ENCODE measurements around the gene NDUFS5. TPM values are rescaled to one million over a fixed set of nuclear protein-coding genes. Genes with fewer than 3 reads are reported as not detected.

NDUFS5 gene
- total RNA-seq, 1 donor from 2014 or later, result 360 TPM

DNA sequence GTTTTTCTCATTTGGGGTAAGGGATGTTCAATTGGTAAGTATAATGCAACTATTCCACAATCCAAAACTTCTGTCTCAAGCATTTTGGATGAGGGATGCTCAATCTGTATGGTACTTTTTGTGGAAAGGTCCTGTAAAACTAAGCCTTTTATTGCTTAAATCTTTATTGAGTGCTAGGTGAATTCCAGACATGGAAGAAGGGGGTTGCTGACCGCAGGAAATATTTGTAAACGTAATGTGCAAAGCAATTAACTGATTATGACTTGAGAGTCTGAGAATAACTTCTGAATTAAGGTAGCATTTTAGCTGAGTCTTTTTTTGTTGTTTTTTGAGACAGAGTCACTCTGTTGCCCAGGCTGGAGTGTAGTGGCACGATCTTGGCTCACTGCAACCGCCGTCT is 32.0 kb upstream of the NDUFS5 start:
- FAIRE-seq (no peak), DNase-seq (ENCODE audit: low read depth) (no peak)
- Histone ChIP-seq H3K4me3 (ENCODE audit: insufficient read depth, low read depth, low read length) (no peak overlapping the region), H2AFZ (ENCODE audit: low read depth, low read length) (no peak overlapping the region), H3K27me3 (ENCODE audit: insufficient read depth, low read length) (no peaks in the 10 kb centered on the region), H3K79me2 (ENCODE audit: insufficient read depth, low read length) (peaks cover 82% of the 10 kb centered on the region), H3K27ac (ENCODE audit: low read depth, low read length) (no peak overlapping the region), H3K9me3 (ENCODE audit: insufficient read depth, low read depth, low read length) (no peaks in the 10 kb centered on the region), H3K4me1 (ENCODE audit: insufficient read depth, low read length) (peaks cover 32% of the 10 kb centered on the region), H3K4me2 (ENCODE audit: low read length) (peak overlapping the region; percentile 17), H3K36me3 (ENCODE audit: insufficient read depth, low read length) (peaks cover 31% of the 10 kb centered on the region), H4K20me1 (ENCODE audit: insufficient read depth, low read length) (peaks cover 76% of the 10 kb centered on the region), H3K9ac (ENCODE audit: low read length) (no peak overlapping the region)
- no peak for TF ChIP-seq EZH2 (IDR thresholded peaks at IDR 0.05; ENCODE audit: insufficient read depth, low read length)
- TF ChIP-seq, protein P1, sequence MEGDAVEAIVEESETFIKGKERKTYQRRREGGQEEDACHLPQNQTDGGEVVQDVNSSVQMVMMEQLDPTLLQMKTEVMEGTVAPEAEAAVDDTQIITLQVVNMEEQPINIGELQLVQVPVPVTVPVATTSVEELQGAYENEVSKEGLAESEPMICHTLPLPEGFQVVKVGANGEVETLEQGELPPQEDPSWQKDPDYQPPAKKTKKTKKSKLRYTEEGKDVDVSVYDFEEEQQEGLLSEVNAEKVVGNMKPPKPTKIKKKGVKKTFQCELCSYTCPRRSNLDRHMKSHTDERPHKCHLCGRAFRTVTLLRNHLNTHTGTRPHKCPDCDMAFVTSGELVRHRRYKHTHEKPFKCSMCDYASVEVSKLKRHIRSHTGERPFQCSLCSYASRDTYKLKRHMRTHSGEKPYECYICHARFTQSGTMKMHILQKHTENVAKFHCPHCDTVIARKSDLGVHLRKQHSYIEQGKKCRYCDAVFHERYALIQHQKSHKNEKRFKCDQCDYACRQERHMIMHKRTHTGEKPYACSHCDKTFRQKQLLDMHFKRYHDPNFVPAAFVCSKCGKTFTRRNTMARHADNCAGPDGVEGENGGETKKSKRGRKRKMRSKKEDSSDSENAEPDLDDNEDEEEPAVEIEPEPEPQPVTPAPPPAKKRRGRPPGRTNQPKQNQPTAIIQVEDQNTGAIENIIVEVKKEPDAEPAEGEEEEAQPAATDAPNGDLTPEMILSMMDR (IDR thresholded peaks at IDR 0.05; ENCODE audit: insufficient read depth, low read depth, low read length), result no peak
- Mint-ChIP-seq H3K9me3 (ENCODE audit: unreplicated experiment) (no peaks in the 10 kb centered on the region), H3K27me3 (ENCODE audit: low read depth, unreplicated experiment) (no peaks in the 10 kb centered on the region), H3K36me3 (ENCODE audit: low read depth, unreplicated experiment) (peaks cover 12% of the 10 kb centered on the region), H3K27ac (ENCODE audit: unreplicated experiment) (no peak overlapping the region), H3K4me1 (ENCODE audit: low read depth, unreplicated experiment) (peaks cover 42% of the 10 kb centered on the region), H3K4me3 (ENCODE audit: unreplicated experiment) (peak overlapping the region; percentile 73)

DNA sequence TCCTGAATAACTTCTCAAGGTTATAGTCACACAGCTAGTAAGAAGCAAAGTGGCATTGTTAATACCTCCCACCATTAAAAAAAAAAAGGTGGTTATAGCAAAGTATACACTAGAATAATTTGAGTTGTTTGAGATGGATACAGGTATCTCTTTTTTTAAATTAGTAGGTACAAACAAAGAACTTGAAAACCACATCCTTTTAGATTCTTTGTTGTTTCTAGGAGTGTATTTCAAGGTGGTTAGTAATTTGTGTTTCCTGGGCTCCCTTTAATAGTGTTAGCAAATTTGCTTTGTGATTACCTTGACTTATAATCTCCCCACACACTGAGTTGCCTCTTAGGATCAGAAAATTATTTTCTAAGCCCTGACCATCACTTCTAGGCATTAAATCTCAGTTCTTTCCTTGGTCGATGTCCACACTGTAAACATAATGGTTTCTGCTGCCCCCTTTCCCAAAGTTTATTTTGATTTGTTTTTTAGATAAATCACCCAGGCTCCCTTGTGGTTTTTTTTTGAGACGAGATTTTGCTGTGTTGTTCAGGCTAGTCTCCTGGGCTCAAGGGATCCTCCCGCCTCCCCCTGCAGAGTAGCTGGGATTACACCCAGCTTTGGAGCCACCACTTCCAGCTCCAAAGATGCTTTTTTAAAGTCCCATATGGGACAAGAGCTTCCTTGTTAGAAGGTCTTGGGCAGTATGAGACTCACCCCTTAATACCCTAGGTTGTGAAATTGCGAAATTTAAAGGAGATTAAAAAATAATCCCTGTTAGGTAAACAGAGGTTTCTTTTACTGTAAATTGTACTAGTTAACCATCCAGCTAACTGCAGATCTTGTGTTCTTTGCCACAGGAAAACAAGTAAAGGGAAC is 28.9 kb upstream of the NDUFS5 start:
- TF ChIP-seq EZH2 (IDR thresholded peaks at IDR 0.05; ENCODE audit: insufficient read depth, low read length), result no peak
- TF ChIP-seq, protein P1 (IDR thresholded peaks at IDR 0.05; ENCODE audit: insufficient read depth, low read depth, low read length), result no peak
- Histone ChIP-seq H2AFZ (ENCODE audit: low read depth, low read length) (no peak overlapping the region), H3K9me3 (ENCODE audit: insufficient read depth, low read depth, low read length) (no peaks in the 10 kb centered on the region), H3K4me1 (ENCODE audit: insufficient read depth, low read length) (peaks cover 18% of the 10 kb centered on the region), H3K9ac (ENCODE audit: low read length) (no peak overlapping the region), H3K4me2 (ENCODE audit: low read length) (peak overlapping the region; percentile 16), H3K27me3 (ENCODE audit: insufficient read depth, low read length) (no peaks in the 10 kb centered on the region), H4K20me1 (ENCODE audit: insufficient read depth, low read length) (peaks cover 98% of the 10 kb centered on the region), H3K4me3 (ENCODE audit: insufficient read depth, low read depth, low read length) (no peak overlapping the region), H3K27ac (ENCODE audit: low read depth, low read length) (no peak overlapping the region), H3K36me3 (ENCODE audit: insufficient read depth, low read length) (peaks cover 55% of the 10 kb centered on the region), H3K79me2 (ENCODE audit: insufficient read depth, low read length) (peaks cover 98% of the 10 kb centered on the region)
- Mint-ChIP-seq H3K4me1 (ENCODE audit: low read depth, unreplicated experiment) (peaks cover 39% of the 10 kb centered on the region), H3K27me3 (ENCODE audit: low read depth, unreplicated experiment) (no peaks in the 10 kb centered on the region), H3K36me3 (ENCODE audit: low read depth, unreplicated experiment) (peaks cover 21% of the 10 kb centered on the region), H3K27ac (ENCODE audit: unreplicated experiment) (peak overlapping the region; percentile 64), H3K4me3 (ENCODE audit: unreplicated experiment) (peak overlapping the region; percentile 73), H3K9me3 (ENCODE audit: unreplicated experiment) (no peaks in the 10 kb centered on the region)
- DNase-seq (ENCODE audit: low read depth) (no peak), FAIRE-seq (no peak)

DNA sequence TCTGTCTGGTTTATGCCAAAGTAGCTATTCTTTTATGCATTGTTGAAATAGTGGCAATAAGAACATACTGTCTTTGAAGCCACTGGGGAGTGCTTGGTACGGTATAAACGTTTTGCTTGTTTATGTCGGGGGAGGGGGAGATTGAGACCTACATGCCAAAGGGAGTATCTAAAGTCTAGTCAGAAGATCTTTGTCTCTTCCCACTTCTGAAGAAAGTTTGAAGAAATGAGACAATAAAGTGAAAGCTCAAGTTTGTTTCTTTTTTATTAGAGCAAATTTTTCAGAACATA is 28.3 kb upstream of the NDUFS5 start:
- no peaks in the 10 kb centered on the region for H3K27me3 Mint-ChIP-seq (ENCODE audit: low read depth, unreplicated experiment)
- H3K36me3 ChIP-seq (ENCODE audit: insufficient read depth, low read length), result peaks cover 56% of the 10 kb centered on the region
- H3K9me3 ChIP-seq (ENCODE audit: insufficient read depth, low read depth, low read length), result no peaks in the 10 kb centered on the region
- no peak overlapping the region for H3K4me3 ChIP-seq (ENCODE audit: insufficient read depth, low read depth, low read length)
- H3K4me3 Mint-ChIP-seq (ENCODE audit: unreplicated experiment), result peak overlapping the region; percentile 73
- peaks cover 41% of the 10 kb centered on the region for H3K4me1 Mint-ChIP-seq (ENCODE audit: low read depth, unreplicated experiment)
- no peak for FAIRE-seq
- peaks cover 96% of the 10 kb centered on the region for H3K79me2 ChIP-seq (ENCODE audit: insufficient read depth, low read length)
- H3K9ac ChIP-seq (ENCODE audit: low read length), result no peak overlapping the region
- H3K27ac ChIP-seq (ENCODE audit: low read depth, low read length), result no peak overlapping the region
- no peaks in the 10 kb centered on the region for H3K9me3 Mint-ChIP-seq (ENCODE audit: unreplicated experiment)
- no peak for TF ChIP-seq EZH2 (IDR thresholded peaks at IDR 0.05; ENCODE audit: insufficient read depth, low read length)
- TF ChIP-seq, protein P1 (IDR thresholded peaks at IDR 0.05; ENCODE audit: insufficient read depth, low read depth, low read length), result no peak
- H2AFZ ChIP-seq (ENCODE audit: low read depth, low read length), result no peak overlapping the region
- no peaks in the 10 kb centered on the region for H3K27me3 ChIP-seq (ENCODE audit: insufficient read depth, low read length)
- H3K27ac Mint-ChIP-seq (ENCODE audit: unreplicated experiment), result no peak overlapping the region
- H3K4me1 ChIP-seq (ENCODE audit: insufficient read depth, low read length), result peaks cover 14% of the 10 kb centered on the region
- peaks cover 97% of the 10 kb centered on the region for H4K20me1 ChIP-seq (ENCODE audit: insufficient read depth, low read length)
- H3K36me3 Mint-ChIP-seq (ENCODE audit: low read depth, unreplicated experiment), result peaks cover 21% of the 10 kb centered on the region
- DNase-seq (ENCODE audit: low read depth), result no peak
- H3K4me2 ChIP-seq (ENCODE audit: low read length), result peak overlapping the region; percentile 16
